ENCODE measurements around the gene OR52I2. TPM values are rescaled to one million over a fixed set of nuclear protein-coding genes. Genes with fewer than 3 reads are reported as not detected.

The OR52I2 gene
- total and polyA plus RNA-seq, 7 donors, result not detected

DNA sequence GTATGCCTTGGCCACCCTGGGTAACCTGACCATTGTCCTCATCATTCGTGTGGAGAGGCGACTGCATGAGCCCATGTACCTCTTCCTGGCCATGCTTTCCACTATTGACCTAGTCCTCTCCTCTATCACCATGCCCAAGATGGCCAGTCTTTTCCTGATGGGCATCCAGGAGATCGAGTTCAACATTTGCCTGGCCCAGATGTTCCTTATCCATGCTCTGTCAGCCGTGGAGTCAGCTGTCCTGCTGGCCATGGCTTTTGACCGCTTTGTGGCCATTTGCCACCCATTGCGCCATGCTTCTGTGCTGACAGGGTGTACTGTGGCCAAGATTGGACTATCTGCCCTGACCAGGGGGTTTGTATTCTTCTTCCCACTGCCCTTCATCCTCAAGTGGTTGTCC lies 58.4 kb downstream of the OR52I2 start:
- peak in 1 of 4 donors; percentile 56 for ATAC-seq
- H3K4me1 ChIP-seq, result no peaks in the 10 kb centered on the region
- no peak overlapping the region for H3K27ac ChIP-seq
- no peaks in the 10 kb centered on the region for H3K9me3 ChIP-seq
- intact Hi-C loops (cut with DNase I), result loop anchor here (5.0 kb wide), 2 partner anchors 187 to 362 kb away; no protein-coding TSS in a partner anchor
- TF ChIP-seq, protein P1, sequence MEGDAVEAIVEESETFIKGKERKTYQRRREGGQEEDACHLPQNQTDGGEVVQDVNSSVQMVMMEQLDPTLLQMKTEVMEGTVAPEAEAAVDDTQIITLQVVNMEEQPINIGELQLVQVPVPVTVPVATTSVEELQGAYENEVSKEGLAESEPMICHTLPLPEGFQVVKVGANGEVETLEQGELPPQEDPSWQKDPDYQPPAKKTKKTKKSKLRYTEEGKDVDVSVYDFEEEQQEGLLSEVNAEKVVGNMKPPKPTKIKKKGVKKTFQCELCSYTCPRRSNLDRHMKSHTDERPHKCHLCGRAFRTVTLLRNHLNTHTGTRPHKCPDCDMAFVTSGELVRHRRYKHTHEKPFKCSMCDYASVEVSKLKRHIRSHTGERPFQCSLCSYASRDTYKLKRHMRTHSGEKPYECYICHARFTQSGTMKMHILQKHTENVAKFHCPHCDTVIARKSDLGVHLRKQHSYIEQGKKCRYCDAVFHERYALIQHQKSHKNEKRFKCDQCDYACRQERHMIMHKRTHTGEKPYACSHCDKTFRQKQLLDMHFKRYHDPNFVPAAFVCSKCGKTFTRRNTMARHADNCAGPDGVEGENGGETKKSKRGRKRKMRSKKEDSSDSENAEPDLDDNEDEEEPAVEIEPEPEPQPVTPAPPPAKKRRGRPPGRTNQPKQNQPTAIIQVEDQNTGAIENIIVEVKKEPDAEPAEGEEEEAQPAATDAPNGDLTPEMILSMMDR (IDR thresholded peaks at IDR 0.05), result no peak
- no peak overlapping the region for H3K4me3 ChIP-seq
- H3K36me3 ChIP-seq (ENCODE audit: insufficient read depth in 1 of 2, low read depth in 1 of 2), result no peaks in the 10 kb centered on the region
- DNase-seq, result no peak
- H3K27me3 ChIP-seq (ENCODE audit: insufficient read depth in 3 of 3, low read length in 2 of 3), result peaks cover 0 to 4% (median 0%) of the 10 kb centered on the region in 3 donors
- 69 to 75% (median 75%) methylated on average over 6 of the region's 6 CpGs for WGBS, 3 donors

DNA sequence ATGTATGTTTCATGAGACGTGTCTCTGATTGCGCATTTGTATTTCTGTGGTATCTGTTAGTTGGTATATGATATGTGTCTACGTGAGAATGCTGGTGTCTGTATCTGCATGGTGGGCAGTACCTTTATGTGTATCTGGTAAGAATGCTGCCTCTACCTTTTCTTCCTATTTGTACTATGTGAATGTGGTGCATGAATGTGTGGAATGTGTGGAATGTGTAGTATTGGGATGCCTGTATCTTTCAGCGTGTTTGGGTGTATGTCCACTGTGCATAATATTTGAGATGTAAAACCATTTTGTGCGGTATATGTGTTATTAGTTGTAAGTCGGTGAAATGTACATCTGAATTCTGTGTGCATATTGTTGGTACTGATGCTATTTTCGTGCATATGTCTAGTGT lies 60.0 kb downstream of the OR52I2 start:
- H3K9me3 ChIP-seq, result no peaks in the 10 kb centered on the region
- peaks cover 0 to 4% (median 0%) of the 10 kb centered on the region in 3 donors for H3K27me3 ChIP-seq (ENCODE audit: insufficient read depth in 3 of 3, low read length in 2 of 3)
- no peaks in the 10 kb centered on the region for H3K36me3 ChIP-seq (ENCODE audit: insufficient read depth in 1 of 2, low read depth in 1 of 2)
- WGBS, 3 donors, result 87 to 89% (median 88%) methylated on average over 7 of the region's 7 CpGs
- H3K4me3 ChIP-seq, result no peak overlapping the region
- TF ChIP-seq, protein P1 (IDR thresholded peaks at IDR 0.05), result no peak
- peaks cover 9% of the 10 kb centered on the region for H3K4me1 ChIP-seq
- intact Hi-C loops (cut with DNase I), result no loop called here
- DNase-seq (no peak), ATAC-seq (no peak)
- no peak overlapping the region for H3K27ac ChIP-seq

DNA sequence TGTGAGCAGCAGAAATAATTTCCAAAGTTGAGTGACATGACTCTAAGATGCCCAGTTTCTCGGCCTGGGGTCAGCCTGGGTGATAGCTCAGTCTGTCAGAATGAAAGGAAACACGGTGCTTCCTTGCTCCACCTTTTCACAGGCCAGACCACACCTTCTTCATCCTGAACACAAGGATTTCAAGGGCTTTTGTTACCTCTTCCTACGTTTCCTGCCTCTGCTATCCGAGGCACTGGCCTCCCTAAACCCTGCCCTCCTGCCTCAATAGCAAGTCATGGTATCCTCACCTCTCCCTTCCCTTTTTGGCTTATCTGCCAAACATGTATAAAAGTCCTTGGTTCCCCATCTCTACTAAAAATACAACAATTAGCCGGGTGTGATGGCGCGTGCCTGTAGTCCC lies 60.5 kb downstream of the OR52I2 start:
- no peaks in the 10 kb centered on the region for H3K36me3 ChIP-seq (ENCODE audit: insufficient read depth in 1 of 2, low read depth in 1 of 2)
- DNase-seq (no peak), ATAC-seq (no peak)
- H3K9me3 ChIP-seq, result no peaks in the 10 kb centered on the region
- H3K27me3 ChIP-seq (ENCODE audit: insufficient read depth in 3 of 3, low read length in 2 of 3), result peaks cover 0 to 4% (median 0%) of the 10 kb centered on the region in 3 donors
- H3K4me1 ChIP-seq, result peaks cover 10% of the 10 kb centered on the region
- intact Hi-C loops (cut with DNase I), result no loop called here
- H3K27ac ChIP-seq, result peak overlapping the region; percentile 53
- 61 to 69% (median 67%) methylated on average over 7 of the region's 7 CpGs for WGBS, 3 donors
- TF ChIP-seq, protein P1 (IDR thresholded peaks at IDR 0.05), result no peak
- no peak overlapping the region for H3K4me3 ChIP-seq

Other genes starting within 250 kb of the OR52I2 start
- gene OR52B4, start 213.4 kb upstream of the OR52I2 start, total RNA-seq, result not detected
- not detected for gene OR52B4, start 213.4 kb upstream of the OR52I2 start, polyA plus RNA-seq
- gene TRIM21, start 188.0 kb upstream of the OR52I2 start, total RNA-seq, result 1 to 10 TPM; 2.6 to 7.5 (median 4.5) TPM
- 1 to 10 TPM; 3.8 to 6.8 (median 4.6) TPM for gene TRIM21, start 188.0 kb upstream of the OR52I2 start, polyA plus RNA-seq
- gene OR52K2, start 132.4 kb upstream of the OR52I2 start, total RNA-seq, result not detected
- not detected for gene OR52K2, start 132.4 kb upstream of the OR52I2 start, polyA plus RNA-seq
- gene OR52K1, start 99.1 kb upstream of the OR52I2 start, total RNA-seq, result not detected
- gene OR52K1, start 99.1 kb upstream of the OR52I2 start, polyA plus RNA-seq, result not detected
- gene OR52M1, start 36.6 kb upstream of the OR52I2 start, total RNA-seq, result not detected
- not detected for gene OR52M1, start 36.6 kb upstream of the OR52I2 start, polyA plus RNA-seq
- not detected for gene OR52I1, start 12.3 kb downstream of the OR52I2 start, total RNA-seq
- gene OR52I1, start 12.3 kb downstream of the OR52I2 start, polyA plus RNA-seq, result not detected
- gene TRIM68, start 26.5 kb downstream of the OR52I2 start, total RNA-seq, result 10 to 100 TPM in 1 of 4 donors, 1 to 10 TPM in 3; 4.9 to 11.0 (median 7.1) TPM
- 10 to 100 TPM in 1 of 3 donors, 1 to 10 TPM in 2; 3.7 to 12.5 (median 4.2) TPM for gene TRIM68, start 26.5 kb downstream of the OR52I2 start, polyA plus RNA-seq
- not detected for gene OR51D1, start 55.7 kb downstream of the OR52I2 start, total RNA-seq
- gene OR51D1, start 55.7 kb downstream of the OR52I2 start, polyA plus RNA-seq, result not detected
- 1 to 10 TPM in 1 of 4 donors, under 1 TPM in 3; 0.61 to 2.1 (median 0.70) TPM for gene OR51E1, start 62.2 kb downstream of the OR52I2 start, total RNA-seq
- 1 to 10 TPM in 1 of 3 donors, under 1 TPM in 2; 0.77 to 1.3 (median 0.94) TPM for gene OR51E1, start 62.2 kb downstream of the OR52I2 start, polyA plus RNA-seq
- gene OR51E2, start 116.1 kb downstream of the OR52I2 start, total RNA-seq, result under 1 TPM in 3 of 4 donors, not detected in 1; 0.10 to 0.19 (median 0.19) TPM
- gene OR51E2, start 116.1 kb downstream of the OR52I2 start, polyA plus RNA-seq, result under 1 TPM in 2 of 3 donors, not detected in 1; 0.21 to 0.23 TPM
- gene MMP26, start 123.0 kb downstream of the OR52I2 start, total RNA-seq, result not detected
- gene MMP26, start 123.0 kb downstream of the OR52I2 start, polyA plus RNA-seq, result not detected
- not detected for gene OR51F1, start 188.2 kb downstream of the OR52I2 start, total RNA-seq
- gene OR51F1, start 188.2 kb downstream of the OR52I2 start, polyA plus RNA-seq, result not detected
- gene OR52R1, start 222.6 kb downstream of the OR52I2 start, total RNA-seq, result not detected
- gene OR52R1, start 222.6 kb downstream of the OR52I2 start, polyA plus RNA-seq, result not detected
- not detected for gene OR51F2, start 239.6 kb downstream of the OR52I2 start, total RNA-seq
- not detected for gene OR51F2, start 239.6 kb downstream of the OR52I2 start, polyA plus RNA-seq